ENCODE measurements around the gene SLN.

The SLN gene

GRCh38 chr11:107710301-107710700 lies 1.6 kb downstream of the SLN start:
- Histone ChIP-seq H3K4me1 (ENCODE audit: control insufficient read depth, insufficient read depth, low read length) (no peaks in the 10 kb centered on the region), H3K9ac (ENCODE audit: low read length) (no peak overlapping the region), H3K4me3 (ENCODE audit: low read length) (no peak overlapping the region), H3K36me3 (ENCODE audit: control insufficient read depth, insufficient read depth, low read length) (no peaks in the 10 kb centered on the region), H3K27ac (ENCODE audit: low read depth, low read length) (no peak overlapping the region), H3K27me3 (ENCODE audit: control insufficient read depth, insufficient read depth, low read length) (no peaks in the 10 kb centered on the region)

- H3K4me1 ChIP-seq (ENCODE audit: control insufficient read depth, insufficient read depth, low read length), result no peaks in the 10 kb centered on the region
- H3K27ac ChIP-seq (ENCODE audit: low read depth, low read length), result no peak overlapping the region
- no peaks in the 10 kb centered on the region for H3K27me3 ChIP-seq (ENCODE audit: control insufficient read depth, insufficient read depth, low read length)
- H3K36me3 ChIP-seq (ENCODE audit: control insufficient read depth, insufficient read depth, low read length), result no peaks in the 10 kb centered on the region
- H3K9ac ChIP-seq (ENCODE audit: low read length), result no peak overlapping the region
- H3K4me3 ChIP-seq (ENCODE audit: low read length), result no peak overlapping the region
Observed at GRCh38 chr11:107708792-107709191, 3.1 kb downstream of the SLN start.

- H3K4me3 ChIP-seq (ENCODE audit: low read length), result no peak overlapping the region
- H3K9ac ChIP-seq (ENCODE audit: low read length), result no peak overlapping the region
- no peaks in the 10 kb centered on the region for H3K4me1 ChIP-seq (ENCODE audit: control insufficient read depth, insufficient read depth, low read length)
- H3K36me3 ChIP-seq (ENCODE audit: control insufficient read depth, insufficient read depth, low read length), result no peaks in the 10 kb centered on the region
- no peak overlapping the region for H3K27ac ChIP-seq (ENCODE audit: low read depth, low read length)
- H3K27me3 ChIP-seq (ENCODE audit: control insufficient read depth, insufficient read depth, low read length), result no peaks in the 10 kb centered on the region
Observed at GRCh38 chr11:107707807-107708206, 4.0 kb downstream of the SLN start.

- Histone ChIP-seq H3K27ac (ENCODE audit: low read depth, low read length) (no peak overlapping the region), H3K27me3 (ENCODE audit: control insufficient read depth, insufficient read depth, low read length) (no peaks in the 10 kb centered on the region), H3K4me1 (ENCODE audit: control insufficient read depth, insufficient read depth, low read length) (no peaks in the 10 kb centered on the region), H3K4me3 (ENCODE audit: low read length) (no peak overlapping the region), H3K36me3 (ENCODE audit: control insufficient read depth, insufficient read depth, low read length) (no peaks in the 10 kb centered on the region), H3K9ac (ENCODE audit: low read length) (no peak overlapping the region)
Observed at GRCh38 chr11:107707215-107707671, 4.6 kb downstream of the SLN start.

- Histone ChIP-seq H3K36me3 (ENCODE audit: control insufficient read depth, insufficient read depth, low read length) (no peaks in the 10 kb centered on the region), H3K4me1 (ENCODE audit: control insufficient read depth, insufficient read depth, low read length) (no peaks in the 10 kb centered on the region), H3K9ac (ENCODE audit: low read length) (no peak overlapping the region), H3K27me3 (ENCODE audit: control insufficient read depth, insufficient read depth, low read length) (no peaks in the 10 kb centered on the region), H3K4me3 (ENCODE audit: low read length) (no peak overlapping the region), H3K27ac (ENCODE audit: low read depth, low read length) (no peak overlapping the region)
Observed at GRCh38 chr11:107706531-107706930, 5.3 kb downstream of the SLN start.

- Histone ChIP-seq H3K4me1 (ENCODE audit: control insufficient read depth, insufficient read depth, low read length) (no peaks in the 10 kb centered on the region), H3K36me3 (ENCODE audit: control insufficient read depth, insufficient read depth, low read length) (no peaks in the 10 kb centered on the region), H3K9ac (ENCODE audit: low read length) (no peak overlapping the region), H3K27me3 (ENCODE audit: control insufficient read depth, insufficient read depth, low read length) (no peaks in the 10 kb centered on the region), H3K27ac (ENCODE audit: low read depth, low read length) (no peak overlapping the region), H3K4me3 (ENCODE audit: low read length) (no peak overlapping the region)
Observed at GRCh38 chr11:107705027-107705426, 6.8 kb downstream of the SLN start.

- Histone ChIP-seq H3K4me1 (ENCODE audit: control insufficient read depth, insufficient read depth, low read length) (no peaks in the 10 kb centered on the region), H3K27ac (ENCODE audit: low read depth, low read length) (no peak overlapping the region), H3K36me3 (ENCODE audit: control insufficient read depth, insufficient read depth, low read length) (no peaks in the 10 kb centered on the region), H3K4me3 (ENCODE audit: low read length) (no peak overlapping the region), H3K27me3 (ENCODE audit: control insufficient read depth, insufficient read depth, low read length) (no peaks in the 10 kb centered on the region), H3K9ac (ENCODE audit: low read length) (no peak overlapping the region)
Observed at GRCh38 chr11:107704451-107704850, 7.4 kb downstream of the SLN start.

- no peaks in the 10 kb centered on the region for H3K36me3 ChIP-seq (ENCODE audit: control insufficient read depth, insufficient read depth, low read length)
- H3K4me3 ChIP-seq (ENCODE audit: low read length), result no peak overlapping the region
- no peak overlapping the region for H3K9ac ChIP-seq (ENCODE audit: low read length)
- H3K27me3 ChIP-seq (ENCODE audit: control insufficient read depth, insufficient read depth, low read length), result no peaks in the 10 kb centered on the region
- H3K27ac ChIP-seq (ENCODE audit: low read depth, low read length), result no peak overlapping the region
- H3K4me1 ChIP-seq (ENCODE audit: control insufficient read depth, insufficient read depth, low read length), result no peaks in the 10 kb centered on the region
Observed at GRCh38 chr11:107702723-107703122, 9.1 kb downstream of the SLN start.

- Histone ChIP-seq H3K4me1 (ENCODE audit: control insufficient read depth, insufficient read depth, low read length) (no peaks in the 10 kb centered on the region), H3K9ac (ENCODE audit: low read length) (no peak overlapping the region), H3K27ac (ENCODE audit: low read depth, low read length) (no peak overlapping the region), H3K4me3 (ENCODE audit: low read length) (no peak overlapping the region), H3K27me3 (ENCODE audit: control insufficient read depth, insufficient read depth, low read length) (no peaks in the 10 kb centered on the region), H3K36me3 (ENCODE audit: control insufficient read depth, insufficient read depth, low read length) (no peaks in the 10 kb centered on the region)
Observed at GRCh38 chr11:107702109-107702660, 9.7 kb downstream of the SLN start.

- Histone ChIP-seq H3K27me3 (ENCODE audit: control insufficient read depth, insufficient read depth, low read length) (no peaks in the 10 kb centered on the region), H3K4me1 (ENCODE audit: control insufficient read depth, insufficient read depth, low read length) (peaks cover 2% of the 10 kb centered on the region), H3K36me3 (ENCODE audit: control insufficient read depth, insufficient read depth, low read length) (no peaks in the 10 kb centered on the region), H3K4me3 (ENCODE audit: low read length) (no peak overlapping the region), H3K27ac (ENCODE audit: low read depth, low read length) (no peak overlapping the region), H3K9ac (ENCODE audit: low read length) (no peak overlapping the region)
Observed at GRCh38 chr11:107699371-107700285, 12.2 kb downstream of the SLN start.

- H3K27ac ChIP-seq (ENCODE audit: low read depth, low read length), result no peak overlapping the region
- H3K4me3 ChIP-seq (ENCODE audit: low read length), result no peak overlapping the region
- H3K4me1 ChIP-seq (ENCODE audit: control insufficient read depth, insufficient read depth, low read length), result peaks cover 2% of the 10 kb centered on the region
- H3K9ac ChIP-seq (ENCODE audit: low read length), result no peak overlapping the region
- H3K36me3 ChIP-seq (ENCODE audit: control insufficient read depth, insufficient read depth, low read length), result no peaks in the 10 kb centered on the region
- H3K27me3 ChIP-seq (ENCODE audit: control insufficient read depth, insufficient read depth, low read length), result no peaks in the 10 kb centered on the region
Observed at GRCh38 chr11:107697291-107697690, 14.6 kb downstream of the SLN start.

- no peak overlapping the region for H3K27ac ChIP-seq (ENCODE audit: low read depth, low read length)
- peaks cover 2% of the 10 kb centered on the region for H3K4me1 ChIP-seq (ENCODE audit: control insufficient read depth, insufficient read depth, low read length)
- no peaks in the 10 kb centered on the region for H3K36me3 ChIP-seq (ENCODE audit: control insufficient read depth, insufficient read depth, low read length)
- no peak overlapping the region for H3K9ac ChIP-seq (ENCODE audit: low read length)
- no peak overlapping the region for H3K4me3 ChIP-seq (ENCODE audit: low read length)
- no peaks in the 10 kb centered on the region for H3K27me3 ChIP-seq (ENCODE audit: control insufficient read depth, insufficient read depth, low read length)
Observed at GRCh38 chr11:107696140-107696539, 15.7 kb downstream of the SLN start.

- Histone ChIP-seq H3K27me3 (ENCODE audit: control insufficient read depth, insufficient read depth, low read length) (no peaks in the 10 kb centered on the region), H3K4me1 (ENCODE audit: control insufficient read depth, insufficient read depth, low read length) (peaks cover 2% of the 10 kb centered on the region), H3K27ac (ENCODE audit: low read depth, low read length) (no peak overlapping the region), H3K4me3 (ENCODE audit: low read length) (no peak overlapping the region), H3K36me3 (ENCODE audit: control insufficient read depth, insufficient read depth, low read length) (no peaks in the 10 kb centered on the region), H3K9ac (ENCODE audit: low read length) (no peak overlapping the region)
Observed at GRCh38 chr11:107695446-107695845, 16.4 kb downstream of the SLN start.
